Spleen (tissue), 11 donors: ENCODE results near the gene PRPSAP1. TPM values are rescaled to one million over a fixed set of nuclear protein-coding genes. Genes with fewer than 3 reads are reported as not detected.

Experiments
- DNase-seq: peaks from one replicate; pipeline ENCODE4 v3.0.0-alpha.2; 2020
- H3K27ac ChIP-seq, 8 donors: fragments of 200-600 bp; sonication (generic) in 7 of 8; 1 replicate in 4 of 8; 2 replicates in 4 of 8; pipeline versions ENCODE4 v1.5.0 to v1.8.0; 2016 to 2021; ENCODE audit warnings: inconsistent platforms in 4 of 8, mild to moderate bottlenecking in 4 of 8, moderate library complexity in 1 of 8
- H3K27me3 ChIP-seq, 7 donors: fragments of 200-600 bp; sonication (generic) in 6 of 7; replicated peaks in 1 of 7; 1 replicate in 4 of 7; 2 replicates in 3 of 7; pipeline versions ENCODE4 v1.5.0 to v1.8.0; 2016 to 2021; ENCODE audit warnings: inconsistent platforms in 3 of 7, mild to moderate bottlenecking in 1 of 7
- H3K36me3 ChIP-seq, 6 donors: fragments of 200-600 bp; sonication (generic) in 5 of 6; 1 replicate in 4 of 6; 2 replicates in 2 of 6; pipeline versions ENCODE4 v1.5.0 to v1.8.0; 2016 to 2021; ENCODE audit warnings: inconsistent platforms in 2 of 6
- H3K4me1 ChIP-seq, 6 donors: fragments of 200-600 bp; sonication (generic) in 5 of 6; 1 replicate in 3 of 6; 2 replicates in 3 of 6; pipeline versions ENCODE4 v1.5.0 to v1.8.0; 2016 to 2021; ENCODE audit warnings: inconsistent platforms in 3 of 6
- H3K4me3 ChIP-seq, 8 donors: fragments of 200-600 bp; sonication (generic) in 7 of 8; 1 replicate in 4 of 8; 2 replicates in 4 of 8; pipeline versions ENCODE4 v1.5.0 to v1.8.0; 2016 to 2021; ENCODE audit warnings: inconsistent platforms in 4 of 8, mild to moderate bottlenecking in 4 of 8, moderate library complexity in 2 of 8
- H3K9me3 ChIP-seq, 8 donors: fragments of 200-600 bp; sonication (generic) in 7 of 8; 1 replicate in 4 of 8; 2 replicates in 4 of 8; pipeline versions ENCODE4 v1.5.0 to v1.8.0; 2016 to 2021; ENCODE audit warnings: inconsistent platforms in 4 of 8
- CTCF ChIP-seq, 11 experiments: fragments of 200-600 bp in 7 of 11; fragments of 450-650 bp in 4 of 11; sonication (generic) in 4 of 11; IDR thresholded peaks in 8 of 11; conservative IDR thresholded peaks in 3 of 11; 1 replicate in 7 of 11; 2 replicates in 4 of 11; pipeline versions ENCODE4 v1.4.0 to v1.8.0; 2016 to 2021; ENCODE audit warnings: antibody characterized with exemption in 11 of 11, inconsistent platforms in 4 of 11, mild to moderate bottlenecking in 1 of 11
- POLR2A ChIP-seq, 3 donors: fragments of 450-650 bp; IDR thresholded peaks; one replicate each; pipeline ENCODE4 v1.5.1; 2017; ENCODE audit warnings: antibody characterized with exemption in 3 of 3, mild to moderate bottlenecking in 1 of 3
- POLR2AphosphoS5 ChIP-seq, 3 donors: sonication (generic); formaldehyde crosslinking; IDR thresholded peaks; one replicate each; pipeline ENCODE4 v1.5.1; 2017; ENCODE audit warnings: antibody characterized with exemption in 3 of 3
- WGBS, 5 donors: extraction: QIAGEN DNeasy Blood & Tissue Kit in 3 of 5; methylation state at CpG; one replicate each; pipeline versions ENCODE4 v1.1.5 to v1.1.7; 2013 to 2018; 5-methylcytosine and 5-hydroxymethylcytosine counted together
- intact Hi-C: fragments of 100-400 bp; cut with DNase I; formaldehyde crosslinking; loops from one replicate; pipeline ENCODE4 v1.15.0; 2023; ENCODE audit warnings: low total_unique reads
- polyA plus RNA-seq, 3 donors: library from polyadenylated mRNA; stranded (reverse); fragments of 200-250 nt; gene quantifications; one replicate each; pipeline ENCODE4 v1.2.1, GENCODE V29; 2013
- total RNA-seq, 7 donors: library from RNA; depleted of rRNA in 3 of 7; stranded (reverse); fragments of >200 nt in 3 of 7; fragmentation: NEBNext Ultra II Directional in 4 of 7; extraction: Animal tissue kit (Norgen Biotek cat#: 25700) in 4 of 7; gene quantifications; one replicate each; pipeline versions ENCODE4 v1.1.0 to v1.2.1, GENCODE V29; 2016 to 2021
- donor health status: healthy with polysubstance abuse.
- donor health status: DM: no; HTN: no; CAD: no; lungs with moderate emphysema.
- donor health status: DM: no; HTN: no; CAD: no.
- donor health status: Bipolar disorder and iron deficiency.
- donor health status: healthy.
- donor health status: DM: no; HTN: no; CAD: no.
- donor health status: DM: yes; HTN: yes; CAD: no.

PRPSAP1 gene
- total and polyA plus RNA-seq, 10 donors, result 17.5 to 54.1 (median 35.8) TPM

- no peaks in the 10 kb centered on the region for H3K27me3 ChIP-seq
- WGBS, 5 donors, result 86 to 97% (median 88%) methylated on average over 16 of the region's 16 CpGs
- no peak overlapping the region for H3K4me3 ChIP-seq
- TF ChIP-seq CTCF (IDR thresholded peaks at IDR 0.05 in 8 of 11, conservative IDR thresholded peaks at IDR 0.05 in 3 of 11) (no peak), POLR2A (IDR thresholded peaks at IDR 0.05) (no peak), POLR2AphosphoS5 (IDR thresholded peaks at IDR 0.05) (no peak)
- intact Hi-C loops, result no loop called here
- no peaks in the 10 kb centered on the region for H3K36me3 ChIP-seq
- H3K4me1 ChIP-seq, result peaks cover 0 to 10% (median 0%) of the 10 kb centered on the region in 6 donors
- H3K27ac ChIP-seq, result no peak overlapping the region
- no peak for DNase-seq
- no peaks in the 10 kb centered on the region for H3K9me3 ChIP-seq
Observed at GRCh38 chr17:76371656-76372628, 18.2 kb upstream of the PRPSAP1 start.

GRCh38 chr17:76370261-76370993 lies 16.7 kb upstream of the PRPSAP1 start:
- Histone ChIP-seq H3K9me3 (no peaks in the 10 kb centered on the region), H3K36me3 (no peaks in the 10 kb centered on the region), H3K27me3 (peaks cover 0 to 4% (median 0%) of the 10 kb centered on the region in 7 donors), H3K27ac (no peak overlapping the region), H3K4me3 (no peak overlapping the region), H3K4me1 (no peaks in the 10 kb centered on the region)
- peak in 3 of 11 experiments; percentile 12 to 28 (median 13) for TF ChIP-seq CTCF (IDR thresholded peaks at IDR 0.05 in 8 of 11, conservative IDR thresholded peaks at IDR 0.05 in 3 of 11)
- peak in 1 of 3 donors; percentile 26 for TF ChIP-seq POLR2AphosphoS5 (IDR thresholded peaks at IDR 0.05)
- no peak for TF ChIP-seq POLR2A (IDR thresholded peaks at IDR 0.05)
- intact Hi-C loops, result no loop called here
- WGBS, 5 donors, result 58 to 75% (median 66%) methylated on average over 11 of the region's 11 CpGs
- no peak for DNase-seq

GRCh38 chr17:76369804-76370203 lies 16.1 kb upstream of the PRPSAP1 start:
- H3K4me1 ChIP-seq, result no peaks in the 10 kb centered on the region
- intact Hi-C loops, result no loop called here
- TF ChIP-seq POLR2AphosphoS5 (IDR thresholded peaks at IDR 0.05) (no peak), CTCF (IDR thresholded peaks at IDR 0.05 in 8 of 11, conservative IDR thresholded peaks at IDR 0.05 in 3 of 11) (no peak), POLR2A (IDR thresholded peaks at IDR 0.05) (no peak)
- WGBS, 5 donors, result 78 to 96% (median 84%) methylated on average over 7 of the region's 7 CpGs
- no peaks in the 10 kb centered on the region for H3K36me3 ChIP-seq
- no peak overlapping the region for H3K27ac ChIP-seq
- no peak overlapping the region for H3K4me3 ChIP-seq
- DNase-seq, result no peak
- H3K9me3 ChIP-seq, result no peaks in the 10 kb centered on the region
- H3K27me3 ChIP-seq, result peaks cover 0 to 10% (median 0%) of the 10 kb centered on the region in 7 donors

GRCh38 chr17:76369379-76369778 lies 15.7 kb upstream of the PRPSAP1 start:
- no peak overlapping the region for H3K27ac ChIP-seq
- WGBS, 5 donors, result 86 to 90% (median 88%) methylated on average over 10 of the region's 10 CpGs
- peaks cover 0 to 15% (median 0%) of the 10 kb centered on the region in 7 donors for H3K27me3 ChIP-seq
- H3K36me3 ChIP-seq, result no peaks in the 10 kb centered on the region
- DNase-seq, result no peak
- no peaks in the 10 kb centered on the region for H3K4me1 ChIP-seq
- no peak for TF ChIP-seq POLR2A (IDR thresholded peaks at IDR 0.05)
- no peak for TF ChIP-seq CTCF (IDR thresholded peaks at IDR 0.05 in 8 of 11, conservative IDR thresholded peaks at IDR 0.05 in 3 of 11)
- no peak for TF ChIP-seq POLR2AphosphoS5 (IDR thresholded peaks at IDR 0.05)
- no peak overlapping the region for H3K4me3 ChIP-seq
- intact Hi-C loops, result no loop called here
- H3K9me3 ChIP-seq, result no peaks in the 10 kb centered on the region
